SK-N-SH treated with all-trans-retinoic acid at 6 μM for 48 hours (cell line): ENCODE data around the gene CEACAM16.
A peak's percentile ranks its signal among the peaks of the same experiment; 100 is the strongest.
"Not testable (repeated sequence)": the region's sequence is repeated elsewhere in the genome, so short reads cannot be mapped to it uniquely, and the experiment has no call there.

Experiments used
- ATAC-seq: fragments of 200-7000 bp; cut with Tn5 transposase; 3 replicates; pipeline ENCODE4 v1.9.1; 2020; ENCODE audit warnings: mild to moderate bottlenecking, moderate library complexity
- ARNTL ChIP-seq: fragments of 450-650 bp; formaldehyde crosslinking; IDR thresholded peaks from 2 replicates; pipeline ENCODE4 v1.5.0; 2020; ENCODE audit warnings: low read depth, mild to moderate bottlenecking, moderate library complexity, borderline replicate concordance
- BACH2 ChIP-seq: fragments of 250-450 bp; sonication (Bioruptor Pico); IDR thresholded peaks from 2 replicates; pipeline ENCODE4 v1.9.0; 2021; ENCODE audit warnings: mild to moderate bottlenecking, borderline replicate concordance
- CREB5 ChIP-seq: fragments of 250-450 bp; sonication (Bioruptor Pico); IDR thresholded peaks from 2 replicates; pipeline ENCODE4 v1.5.1; 2020; ENCODE audit warnings: low read depth, mild to moderate bottlenecking, moderate library complexity
- CSDC2 ChIP-seq: fragments of 250-450 bp; sonication (Bioruptor Pico); IDR thresholded peaks from 2 replicates; pipeline ENCODE4 v1.5.0; 2020; ENCODE audit warnings: mild to moderate bottlenecking, moderate library complexity
- CSRNP3 ChIP-seq: fragments of 250-450 bp; sonication (Bioruptor Pico); IDR thresholded peaks from 2 replicates; pipeline ENCODE4 v1.5.1; 2021; ENCODE audit warnings: mild to moderate bottlenecking, moderate library complexity
- ESRRG ChIP-seq: fragments of 250-450 bp; sonication (Bioruptor Pico); IDR thresholded peaks from 2 replicates; pipeline ENCODE4 v1.6.1; 2021; ENCODE audit warnings: mild to moderate bottlenecking
- GLIS3 ChIP-seq: fragments of 250-450 bp; sonication (Bioruptor Pico); IDR thresholded peaks from 2 replicates; pipeline ENCODE4 v1.5.0; 2020; ENCODE audit warnings: mild to moderate bottlenecking, moderate library complexity
- ISL1 ChIP-seq: fragments of 250-450 bp; sonication (Bioruptor Pico); IDR thresholded peaks from 2 replicates; pipeline ENCODE4 v2.1.2; 2022; ENCODE audit warnings: mild to moderate bottlenecking, moderate library complexity
- PATZ1 ChIP-seq: fragments of 250-450 bp; sonication (Bioruptor Pico); IDR thresholded peaks from 2 replicates; pipeline ENCODE4 v1.8.0; 2020; ENCODE audit warnings: mild to moderate bottlenecking, moderate library complexity, borderline replicate concordance
- POU6F1 ChIP-seq: fragments of 250-450 bp; sonication (Bioruptor Pico); IDR thresholded peaks from 2 replicates; pipeline ENCODE4 v1.8.0; 2021; ENCODE audit warnings: low read depth, mild to moderate bottlenecking, moderate library complexity, borderline replicate concordance
- PPARA ChIP-seq: fragments of 250-450 bp; sonication (Bioruptor Pico); IDR thresholded peaks from 2 replicates; pipeline ENCODE4 v1.5.0; 2020; ENCODE audit warnings: mild to moderate bottlenecking, borderline replicate concordance
- RARB ChIP-seq: fragments of 250-450 bp; sonication (Bioruptor Pico); IDR thresholded peaks from 2 replicates; pipeline ENCODE4 v1.8.0; 2021; ENCODE audit warnings: mild to moderate bottlenecking, moderate library complexity
- SNAI2 ChIP-seq: fragments of 250-450 bp; sonication (Bioruptor Pico); IDR thresholded peaks from 2 replicates; pipeline ENCODE4 v1.5.0; 2020; ENCODE audit warnings: mild to moderate bottlenecking, moderate library complexity
- TCF4 ChIP-seq: fragments of 250-450 bp; sonication (Bioruptor Pico); IDR thresholded peaks from 2 replicates; pipeline ENCODE4 v1.8.0; 2021; ENCODE audit warnings: mild to moderate bottlenecking, moderate library complexity, borderline replicate concordance
- TOX ChIP-seq: fragments of 250-450 bp; sonication (Bioruptor Pico); IDR thresholded peaks from 2 replicates; pipeline ENCODE4 v1.8.0; 2021; ENCODE audit warnings: mild to moderate bottlenecking, moderate library complexity, borderline replicate concordance
- ZC3H10 ChIP-seq: fragments of 250-450 bp; sonication (Bioruptor Pico); IDR thresholded peaks from 2 replicates; pipeline ENCODE4 v1.5.1; 2021; ENCODE audit warnings: mild to moderate bottlenecking, moderate library complexity
- ZFP3 ChIP-seq: fragments of 250-450 bp; sonication (Bioruptor Pico); IDR thresholded peaks from 2 replicates; pipeline ENCODE4 v1.5.0; 2020; ENCODE audit warnings: mild to moderate bottlenecking, moderate library complexity
- ZFP30 ChIP-seq: fragments of 450-650 bp; formaldehyde crosslinking; IDR thresholded peaks from 2 replicates; pipeline ENCODE4 v1.5.0; 2022; ENCODE audit warnings: mild to moderate bottlenecking, moderate library complexity
- ZNF565 ChIP-seq: fragments of 450-650 bp; formaldehyde crosslinking; conservative IDR thresholded peaks from 2 replicates; pipeline ENCODE4 v1.5.0; 2020; ENCODE audit warnings: low read depth, mild to moderate bottlenecking, moderate library complexity
- ZNF70 ChIP-seq: fragments of 450-650 bp; formaldehyde crosslinking; IDR thresholded peaks from 2 replicates; pipeline ENCODE4 v1.5.0; 2020; ENCODE audit warnings: mild to moderate bottlenecking, moderate library complexity

Gene CEACAM16

GRCh38 chr19:44717603-44718002, 18.7 kb downstream of the CEACAM16 start:
- no peak for TF ChIP-seq ZNF70 (CRISPR knock-in tag)
- no peak for TF ChIP-seq ARNTL (CRISPR knock-in tag)
- no peak for TF ChIP-seq ZFP30 (CRISPR knock-in tag)
- ATAC-seq: no peak

- TF ChIP-seq RARB (CRISPR knock-in tag) (no peak), TCF4 (no peak), ZC3H10 (no peak), CSDC2 (CRISPR knock-in tag) (peak; percentile 45; the same call in 1 of the 2 replicates), ZNF70 (CRISPR knock-in tag) (no peak)
- peak; percentile 65 for ATAC-seq
These were observed 19.7 kb downstream of the CEACAM16 start for GRCh38 chr19:44718441-44719261.

- no peak for ATAC-seq
These were observed 20.3 kb downstream of the CEACAM16 start for GRCh38 chr19:44719262-44719701.

GRCh38 chr19:44720396-44720795, 21.4 kb downstream of the CEACAM16 start:
- ATAC-seq: not testable (repeated sequence)

More at GRCh38 chr19:44719262-44719701, 20.3 kb downstream of the CEACAM16 start:
- TF ChIP-seq GLIS3: no peak
- no peak for TF ChIP-seq BACH2 (CRISPR knock-in tag)
- no peak for TF ChIP-seq SNAI2
- TF ChIP-seq ZNF565: no peak
- no peak for TF ChIP-seq TOX (CRISPR knock-in tag)
- no peak for TF ChIP-seq PATZ1 (CRISPR knock-in tag)
- no peak for TF ChIP-seq ZFP3 (CRISPR knock-in tag)
- TF ChIP-seq POU6F1 (CRISPR knock-in tag): no peak
- TF ChIP-seq CSDC2 (CRISPR knock-in tag): no peak
- TF ChIP-seq PPARA (CRISPR knock-in tag): no peak
- no peak for TF ChIP-seq ESRRG
- no peak for TF ChIP-seq CREB5 (CRISPR knock-in tag)
- TF ChIP-seq TCF4: no peak
- no peak for TF ChIP-seq ISL1 (CRISPR knock-in tag)
- TF ChIP-seq ZFP30 (CRISPR knock-in tag): no peak
- no peak for TF ChIP-seq RARB (CRISPR knock-in tag)

- ATAC-seq: no peak
These were observed 22.0 kb downstream of the CEACAM16 start for GRCh38 chr19:44720945-44721344.

GRCh38 chr19:44721369-44721768, 22.4 kb downstream of the CEACAM16 start:
- ATAC-seq: not testable (repeated sequence)

More at GRCh38 chr19:44720945-44721344, 22.0 kb downstream of the CEACAM16 start:
- TF ChIP-seq ZNF70 (CRISPR knock-in tag): no peak
- TF ChIP-seq BACH2 (CRISPR knock-in tag): no peak
- no peak for TF ChIP-seq CSRNP3 (CRISPR knock-in tag)
- TF ChIP-seq ZFP3 (CRISPR knock-in tag): no peak
- no peak for TF ChIP-seq CSDC2 (CRISPR knock-in tag)
